HG03045 (cell line): Measurements from ENCODE around the gene TBC1D16.

Experiments
- ATAC-seq: cut with Tn5 transposase; IDR thresholded peaks from one replicate; pipeline ENCODE4 v1.9.1; 2021; ENCODE audit warnings: mild to moderate bottlenecking, moderate library complexity; ENCODE audit not compliant: unreplicated experiment

Gene TBC1D16

GRCh38 chr17:79942591-79943346, 92.9 kb downstream of the TBC1D16 start:
- no peak for ATAC-seq

DNA sequence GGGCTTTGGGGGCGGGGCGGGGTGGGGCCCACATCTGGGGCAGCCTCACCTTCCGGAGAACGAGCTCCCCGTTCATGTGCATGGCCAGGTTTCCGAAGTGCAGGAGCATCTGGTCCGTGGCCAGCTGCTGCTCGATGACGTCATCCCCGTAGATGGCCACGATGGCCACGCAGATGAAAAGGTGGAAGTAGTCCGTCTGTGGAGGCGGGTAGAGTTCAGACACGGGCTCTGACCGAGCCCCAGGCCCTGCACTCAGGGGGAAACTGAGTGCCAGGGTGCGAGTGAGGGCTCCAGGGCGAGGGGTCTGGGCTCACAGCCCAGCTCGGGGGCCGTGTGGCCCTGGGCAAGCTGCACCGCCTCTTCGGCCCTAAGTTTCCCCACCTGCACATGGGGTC, 93.7 kb downstream of the TBC1D16 start:
- ATAC-seq, result no peak

GRCh38 chr17:79941088-79942010, 94.3 kb downstream of the TBC1D16 start:
- no peak for ATAC-seq

- no peak for ATAC-seq
These were observed 95.1 kb downstream of the TBC1D16 start for GRCh38 chr17:79940459-79941087.

DNA sequence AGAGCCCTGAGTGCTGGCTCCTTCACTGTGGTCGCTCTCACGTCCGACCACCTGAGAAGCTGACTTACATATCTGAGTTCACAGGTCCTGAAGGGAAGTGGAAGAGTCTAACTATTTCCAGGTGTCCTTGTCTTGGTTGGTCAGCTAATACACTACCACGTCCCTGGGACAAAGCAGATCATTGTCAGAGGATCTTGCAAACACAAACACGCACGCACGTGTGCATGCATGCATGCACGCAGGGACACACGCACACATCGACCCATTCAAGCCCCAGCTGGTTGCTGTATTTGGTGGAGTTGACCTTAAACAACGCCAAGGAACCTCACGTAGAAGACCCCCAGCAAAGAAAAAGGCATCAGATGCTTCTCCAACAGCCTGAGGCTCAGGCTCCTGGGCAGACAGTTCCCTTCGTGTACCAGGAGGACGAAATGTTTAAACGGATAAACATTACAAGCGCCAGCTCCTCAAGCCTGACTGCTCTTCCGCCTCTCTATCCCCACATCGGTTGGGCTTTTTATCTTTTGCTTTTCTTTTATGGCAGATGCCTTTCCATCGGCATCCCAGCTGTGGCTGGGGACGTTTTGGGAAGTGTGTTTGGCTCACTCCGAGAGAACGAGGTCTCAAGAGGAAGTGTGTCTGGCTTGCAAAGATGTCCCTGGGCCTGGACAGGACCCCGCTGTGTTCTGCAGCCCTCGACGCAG, 95.8 kb downstream of the TBC1D16 start:
- no peak for ATAC-seq

GRCh38 chr17:79939094-79939435, 96.6 kb downstream of the TBC1D16 start:
- no peak for ATAC-seq

DNA sequence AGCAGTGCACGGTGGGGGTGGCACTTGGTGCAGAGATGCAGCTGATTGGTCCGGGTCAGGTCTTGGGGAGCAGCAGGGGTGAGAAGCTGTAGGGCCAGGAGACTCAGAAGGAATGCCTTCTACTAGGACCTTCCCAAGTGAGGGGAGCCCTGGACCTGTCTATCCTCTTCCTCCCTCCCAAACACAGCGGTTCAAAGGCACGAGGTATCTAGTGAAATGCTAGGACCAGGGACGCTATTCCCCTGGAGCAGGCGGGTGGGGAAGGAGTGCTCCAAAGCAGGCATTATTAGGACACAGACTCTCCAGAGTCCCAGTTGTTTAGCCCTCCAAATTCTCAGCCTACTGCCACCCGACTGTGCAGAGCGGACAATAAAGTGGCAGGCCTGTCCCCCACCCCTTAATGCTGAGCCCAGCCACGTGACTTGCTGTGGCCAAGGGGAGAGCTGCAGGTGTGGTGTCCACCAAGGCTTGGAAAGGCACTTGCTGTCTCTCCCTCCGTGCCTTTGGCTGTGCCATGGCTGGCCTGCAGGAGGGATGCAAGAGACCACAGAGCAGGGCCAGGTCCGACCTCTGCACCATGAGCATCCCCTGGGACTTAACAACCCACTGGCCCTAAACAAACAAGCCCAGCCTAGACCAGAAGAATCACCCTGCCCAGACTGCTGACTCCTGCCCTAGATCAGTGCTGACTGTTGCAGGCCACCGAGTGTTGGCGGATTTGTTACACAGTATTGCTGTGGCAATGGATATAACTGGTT, 97.2 kb downstream of the TBC1D16 start:
- ATAC-seq, result no peak

GRCh38 chr17:79937391-79938335, 98.0 kb downstream of the TBC1D16 start:
- ATAC-seq, result no peak

DNA sequence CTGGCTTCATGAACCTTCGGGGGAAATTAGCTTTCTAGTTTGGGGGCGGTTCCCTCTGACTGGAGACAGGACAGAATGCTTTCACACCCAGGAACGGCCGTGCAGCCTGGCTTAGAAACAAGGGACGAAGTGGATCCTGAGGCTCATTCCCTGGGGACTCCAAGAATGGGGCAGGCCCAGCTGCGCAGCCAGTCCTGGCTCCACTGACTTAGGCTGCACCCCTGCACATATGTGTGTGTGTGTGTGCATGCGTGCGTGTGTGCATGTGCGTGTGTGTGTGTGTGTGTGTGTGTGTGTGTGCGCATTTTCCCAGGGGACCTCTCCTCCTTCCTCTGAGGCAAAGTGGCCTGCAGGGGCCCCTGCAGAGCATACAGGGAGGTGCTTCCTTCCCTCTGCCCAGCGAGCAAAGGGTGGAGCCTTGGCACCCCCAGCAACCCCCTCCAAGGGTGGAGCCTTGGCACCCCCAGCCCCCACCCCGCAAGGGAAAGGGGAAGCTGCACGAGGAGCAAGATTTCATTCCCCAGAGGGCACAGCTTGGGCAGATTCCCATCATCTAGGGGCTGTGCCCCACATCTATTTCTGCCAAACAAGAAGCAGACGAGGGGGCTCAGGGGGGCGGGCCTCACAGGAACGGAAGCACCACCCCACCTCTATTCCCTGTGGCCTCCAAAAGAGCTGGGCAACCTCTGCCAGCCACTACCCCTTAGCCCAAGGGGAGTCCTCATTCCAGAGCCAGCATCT, 98.9 kb downstream of the TBC1D16 start:
- ATAC-seq, result no peak

DNA sequence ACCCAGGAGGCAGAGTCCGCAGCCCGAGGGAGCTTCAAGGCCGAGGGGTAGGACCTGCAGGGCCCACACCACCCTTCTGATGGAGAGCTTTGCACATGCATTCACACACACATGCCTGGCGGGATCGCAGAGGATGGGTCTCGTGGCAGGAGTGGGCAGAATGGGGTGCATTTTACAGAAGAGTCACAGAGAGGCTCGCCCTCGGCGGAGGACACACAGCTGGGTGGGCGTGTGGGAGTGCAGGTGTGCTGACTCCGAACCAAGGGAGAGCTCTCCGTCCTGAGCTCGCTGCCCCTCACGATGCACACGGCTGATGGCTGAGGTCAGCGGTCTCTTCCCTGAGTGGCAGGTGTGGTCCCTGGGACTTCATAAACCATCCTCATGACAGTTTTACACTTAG, 99.6 kb downstream of the TBC1D16 start:
- ATAC-seq, result no peak

- ATAC-seq, result no peak
These were observed 100.3 kb downstream of the TBC1D16 start for GRCh38 chr17:79935197-79935885.

DNA sequence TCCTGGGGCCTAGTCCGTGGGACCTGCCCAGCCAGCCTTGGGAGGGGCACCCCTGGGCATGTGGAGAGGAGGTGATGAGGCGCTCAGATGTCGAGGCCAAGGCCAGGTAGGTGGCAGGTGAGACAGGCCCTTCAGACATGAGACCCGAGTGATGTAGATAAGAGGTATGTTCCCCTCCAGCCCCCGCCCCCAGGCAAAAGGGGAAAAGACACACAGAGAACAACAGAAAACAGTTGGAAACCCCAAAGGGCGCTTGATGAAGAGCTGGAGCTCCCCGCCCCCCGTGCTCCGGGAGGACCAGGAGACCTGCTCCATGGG, 101.1 kb downstream of the TBC1D16 start:
- no peak for ATAC-seq

- no peak for ATAC-seq
These were observed 101.6 kb downstream of the TBC1D16 start for GRCh38 chr17:79933863-79934652.

DNA sequence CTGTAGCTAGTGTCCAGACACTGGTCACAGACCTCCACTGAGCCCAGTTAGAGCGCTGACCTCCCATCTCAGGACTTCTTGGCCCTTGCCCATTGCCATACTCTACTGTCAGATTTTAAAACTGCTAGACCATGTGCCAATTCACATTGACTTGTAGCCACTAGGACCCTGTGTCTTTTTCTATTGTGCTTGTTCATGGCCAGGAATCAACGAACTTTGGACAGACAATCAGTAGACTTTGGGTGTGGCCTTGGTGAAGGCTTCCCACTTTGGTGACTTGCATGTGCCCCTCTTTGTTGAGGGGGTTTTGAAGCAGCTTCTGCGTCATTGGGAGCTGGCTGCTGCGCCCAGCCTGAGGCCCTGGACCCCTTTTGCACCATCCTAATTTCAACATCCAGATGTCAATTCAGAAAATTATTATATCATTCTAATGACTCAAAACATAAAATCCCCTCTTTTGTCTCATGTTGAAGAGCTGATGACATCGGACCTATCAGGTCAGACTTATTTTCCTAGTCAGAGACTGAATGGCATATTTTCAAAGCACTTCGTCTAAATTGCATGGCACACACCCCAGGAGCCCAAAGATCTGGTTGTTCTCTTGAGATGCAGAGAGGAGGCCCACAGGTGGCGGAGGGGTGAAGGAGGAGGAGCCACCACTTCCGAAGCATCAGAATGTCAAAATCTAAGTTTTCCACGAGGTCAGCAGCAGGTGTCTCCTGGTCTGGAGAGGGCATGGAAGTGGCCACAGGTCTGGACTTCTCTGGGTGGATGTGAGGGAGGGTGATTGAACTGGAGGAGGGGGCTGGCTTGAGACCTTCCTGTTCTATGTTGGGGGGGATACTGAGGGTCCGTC, 103.0 kb downstream of the TBC1D16 start:
- ATAC-seq, result no peak

DNA sequence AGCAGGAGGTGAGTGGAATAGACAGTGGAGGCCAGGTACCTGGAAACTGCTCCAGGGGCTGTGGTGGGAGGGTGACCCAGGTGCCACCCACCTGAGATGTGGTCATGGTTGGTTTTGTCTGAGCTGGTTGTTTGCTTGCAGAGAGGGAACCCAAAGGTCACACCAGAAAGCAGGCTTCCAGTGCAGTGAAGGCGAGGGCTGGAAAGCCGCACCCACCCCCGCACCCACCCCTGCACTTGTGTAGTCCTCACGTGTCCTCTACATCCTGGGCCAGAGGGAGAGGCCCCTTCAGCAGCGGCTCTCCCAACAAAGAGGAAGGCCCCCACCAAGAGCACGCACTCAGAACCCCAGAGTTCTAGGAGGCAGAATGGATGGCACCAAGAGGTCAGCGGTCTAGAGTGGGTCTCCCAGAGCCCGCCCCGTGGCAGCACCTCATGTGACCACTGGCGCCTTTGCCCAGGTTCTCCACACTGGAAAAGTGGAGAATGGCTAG, 103.8 kb downstream of the TBC1D16 start:
- no peak for ATAC-seq
